IMR-90 (cell line): Measurements from ENCODE around the gene NPIPA1. TPM values are rescaled to one million over a fixed set of nuclear protein-coding genes. Genes with fewer than 3 reads are reported as not detected.
"Not testable (repeated sequence)": the region's sequence is repeated elsewhere in the genome, so short reads cannot be mapped to it uniquely, and the experiment has no call there.

Experiments used
- ATAC-seq: fragments of 200-7000 bp; cut with Tn5 transposase; 2 replicates; pipeline ENCODE4 v1.9.1; 2020; ENCODE audit warnings: low read depth, mild to moderate bottlenecking, moderate library complexity
- BruUV-seq: library from RNA; stranded (reverse); fragments of 400-500 nt; replicated peaks from 2 replicates; lab custom pipeline; 2021; lab: Mats Ljungman, UMichigan
- CTCF ChIA-PET: fragments of 300-600 bp; formaldehyde crosslinking; extraction: SDS; loops from one replicate; lab custom pipeline; 2021; ENCODE audit warnings: antibody characterized with exemption; lab: Yijun Ruan, JAX
- POLR2A ChIA-PET: fragments of 300-600 bp; sonication (Branson Sonifier 250); formaldehyde crosslinking; loops from one replicate; lab custom pipeline; 2022; ENCODE audit warnings: antibody characterized with exemption; ENCODE audit not compliant: unreplicated experiment; lab: Charles Lee
- DNase-seq: peaks from one replicate; pipeline ENCODE4 v3.0.0; 2013
- H2AFZ ChIP-seq: replicated peaks from 2 replicates; pipeline ENCODE3; 2013; ENCODE audit warnings: low read length, mild to moderate bottlenecking; ENCODE audit not compliant: poor library complexity
- H2AK5ac ChIP-seq: 2 replicates; pipeline ENCODE4 v1.6.1; 2013; ENCODE audit warnings: low read depth, low read length, inconsistent platforms
- H2AK9ac ChIP-seq: replicated peaks from 2 replicates; pipeline ENCODE3; 2013; ENCODE audit warnings: mild to moderate bottlenecking, low read depth, low read length, moderate library complexity; ENCODE audit not compliant: poor library complexity
- H2BK120ac ChIP-seq: 2 replicates; pipeline ENCODE4 v1.6.1; 2013; ENCODE audit warnings: low read depth, low read length, inconsistent platforms
- H2BK15ac ChIP-seq: 3 replicates; pipeline ENCODE4 v1.6.1; 2013; ENCODE audit warnings: low read depth, low read length, inconsistent platforms
- H2BK20ac ChIP-seq: 2 replicates; pipeline ENCODE4 v1.6.1; 2013; ENCODE audit warnings: low read depth, mild to moderate bottlenecking, inconsistent platforms, low read length, moderate library complexity
- H2BK5ac ChIP-seq: 2 replicates; pipeline ENCODE4 v1.6.1; 2013; ENCODE audit warnings: mild to moderate bottlenecking, low read depth, low read length, inconsistent platforms; ENCODE audit not compliant: poor library complexity, severe bottlenecking
- H3K14ac ChIP-seq: replicated peaks from 2 replicates; pipeline ENCODE4 v1.6.1; 2013; ENCODE audit warnings: low read depth, low read length, inconsistent platforms
- H3K18ac ChIP-seq: 2 replicates; pipeline ENCODE4 v1.6.1; 2013; ENCODE audit warnings: low read depth, low read length, control low read depth
- H3K23ac ChIP-seq: 2 replicates; pipeline ENCODE4 v1.6.1; 2013; ENCODE audit warnings: low read depth, low read length, inconsistent platforms
- H3K27ac ChIP-seq: 2 replicates; pipeline ENCODE4 v1.5.1; 2013; ENCODE audit warnings: mild to moderate bottlenecking, control low read depth, low read length; ENCODE audit not compliant: insufficient read depth
- H3K27me3 ChIP-seq: 2 replicates; pipeline ENCODE4 v1.6.1; 2013; ENCODE audit warnings: low read length; ENCODE audit not compliant: control insufficient read depth, insufficient read depth
- H3K36me3 ChIP-seq: 2 replicates; pipeline ENCODE4 v1.6.1; 2013; ENCODE audit warnings: low read length, mixed read lengths; ENCODE audit not compliant: control insufficient read depth, insufficient read depth
- H3K4ac ChIP-seq: 2 replicates; pipeline ENCODE4 v1.6.1; 2013; ENCODE audit warnings: low read depth, low read length, inconsistent platforms
- H3K4me1 ChIP-seq: 2 replicates; pipeline ENCODE4 v1.6.1; 2013; ENCODE audit warnings: low read length, mixed read lengths; ENCODE audit not compliant: control insufficient read depth, insufficient read depth
- H3K4me2 ChIP-seq: 2 replicates; pipeline ENCODE4 v1.6.1; 2013; ENCODE audit warnings: low read depth, mild to moderate bottlenecking, control low read depth, low read length, moderate library complexity
- H3K4me3 ChIP-seq: 2 replicates; pipeline ENCODE4 v1.5.1; 2013; ENCODE audit warnings: low read depth, mild to moderate bottlenecking, control low read depth, low read length, moderate library complexity; ENCODE audit not compliant: insufficient read depth
- H3K56ac ChIP-seq: 2 replicates; pipeline ENCODE4 v1.6.1; 2013; ENCODE audit warnings: low read length, inconsistent platforms; ENCODE audit not compliant: insufficient read depth; ENCODE audit errors: extremely low read depth
- H3K79me1 ChIP-seq, 2 experiments: 2 replicates each; pipeline ENCODE4 v1.6.1; 2013; ENCODE audit warnings: low read length in 2 of 2, inconsistent platforms in 1 of 2, low read depth in 1 of 2
- H3K9ac ChIP-seq: 2 replicates; pipeline ENCODE4 v1.6.1; 2013; ENCODE audit warnings: low read depth, low read length, control low read depth
- H3K9me1 ChIP-seq: 2 replicates; pipeline ENCODE4 v1.6.1; 2013; ENCODE audit warnings: low read length, inconsistent platforms; ENCODE audit not compliant: insufficient read depth
- H3K9me3 ChIP-seq: 2 replicates; pipeline ENCODE4 v1.6.1; 2013; ENCODE audit warnings: low read length; ENCODE audit not compliant: control insufficient read depth, insufficient read depth
- H4K20me1 ChIP-seq: 2 replicates; pipeline ENCODE4 v1.6.1; 2013; ENCODE audit warnings: low read length, inconsistent platforms; ENCODE audit not compliant: insufficient read depth
- H4K5ac ChIP-seq: 2 replicates; pipeline ENCODE4 v1.6.1; 2013; ENCODE audit warnings: mild to moderate bottlenecking, low read depth, low read length, control low read depth
- H4K8ac ChIP-seq, 2 experiments: 2 replicates each; pipeline ENCODE4 v1.6.1; 2013; ENCODE audit warnings: low read depth in 2 of 2, low read length in 2 of 2, control low read depth in 1 of 2, inconsistent platforms in 1 of 2
- H4K91ac ChIP-seq: 2 replicates; pipeline ENCODE4 v1.6.1; 2013; ENCODE audit warnings: low read depth, low read length, inconsistent platforms; ENCODE audit not compliant: insufficient read depth
- WGBS, 2 experiments: methylation state at CpG; one replicate each; pipeline versions ENCODE4 v1.1.5 to v1.1.7; 2013; ENCODE audit warnings: missing lambda C conversion rate in 2 of 2; ENCODE audit not compliant: insufficient read length in 1 of 2; ENCODE audit errors: extremely low coverage in 2 of 2; 5-methylcytosine and 5-hydroxymethylcytosine counted together
- dilution Hi-C: fragments of 300-500 bp; cut with HindIII; formaldehyde crosslinking; loops from one replicate; pipeline ENCODE4 v1.14.3; 2018; ENCODE audit warnings: low sequenced_read_pairs; ENCODE audit not compliant: unreplicated experiment
- in situ Hi-C: fragments of 300-500 bp; cut with MboI; formaldehyde crosslinking; loops from 3 replicates; pipeline ENCODE4 v1.14.3; 2019; ENCODE audit warnings: low sequenced_read_pairs, inconsistent platforms, mixed read lengths
- intact Hi-C: fragments of 100-400 bp; cut with micrococcal nuclease; formaldehyde crosslinking; loops from 2 replicates; pipeline ENCODE4 v1.10.0; 2022
- polyA plus RNA-seq, 3 experiments: library from polyadenylated mRNA; depleted of rRNA; stranded (reverse); fragments of >200 nt; gene quantifications; 2 replicates each; pipeline ENCODE4 v1.2.3, GENCODE V29; 2012; ENCODE audit warnings: low replicate concordance in 1 of 3
- total RNA-seq: library from RNA; depleted of rRNA; stranded (reverse); fragments of >200 nt; gene quantifications from 2 replicates; pipeline ENCODE4 v1.2.3, GENCODE V29; 2012

The NPIPA1 gene
- total and polyA plus RNA-seq, 2 of the 4 experiments (the other 2 are of a cell fraction), result 8.1 to 85.8 TPM

GRCh38 chr16:14930246-14930645 lies 7.0 kb upstream of the NPIPA1 start:
- H3K27me3 ChIP-seq, H3K4me2 ChIP-seq, ATAC-seq, CTCF ChIA-PET, H3K23ac ChIP-seq, H2AK9ac ChIP-seq, H2AK5ac ChIP-seq, H3K9ac ChIP-seq, H4K20me1 ChIP-seq, H2BK20ac ChIP-seq, H3K79me1 ChIP-seq, H2AFZ ChIP-seq, H3K9me3 ChIP-seq, H3K9me1 ChIP-seq, dilution Hi-C loops, DNase-seq, POLR2A ChIA-PET, H3K4me1 ChIP-seq, H4K8ac ChIP-seq, H3K27ac ChIP-seq, intact Hi-C loops, H4K91ac ChIP-seq, H3K4me3 ChIP-seq, H3K56ac ChIP-seq, in situ Hi-C loops, H3K14ac ChIP-seq, H2BK5ac ChIP-seq, H4K5ac ChIP-seq, H3K36me3 ChIP-seq, H2BK15ac ChIP-seq, H2BK120ac ChIP-seq, H3K18ac ChIP-seq, H3K4ac ChIP-seq: not testable (repeated sequence)
- BruUV-seq, result TSS peak; percentile 61
- WGBS, 2 experiments, result no CpG with 5 or more reads among the region's 25 CpGs

GRCh38 chr16:14930971-14931370 lies 6.3 kb upstream of the NPIPA1 start:
- H4K91ac ChIP-seq, dilution Hi-C loops, POLR2A ChIA-PET, H4K20me1 ChIP-seq, H4K8ac ChIP-seq, ATAC-seq, H2AFZ ChIP-seq, H3K4me3 ChIP-seq, H2AK9ac ChIP-seq, H3K36me3 ChIP-seq, H3K18ac ChIP-seq, H3K9me1 ChIP-seq, H3K79me1 ChIP-seq, BruUV-seq, H3K27me3 ChIP-seq, H2BK15ac ChIP-seq, H4K5ac ChIP-seq, intact Hi-C loops, H3K14ac ChIP-seq, H2AK5ac ChIP-seq, H3K4ac ChIP-seq, H2BK120ac ChIP-seq, H3K23ac ChIP-seq, H2BK20ac ChIP-seq, DNase-seq, H3K56ac ChIP-seq, H2BK5ac ChIP-seq, H3K4me1 ChIP-seq, H3K4me2 ChIP-seq, H3K9ac ChIP-seq, in situ Hi-C loops, H3K9me3 ChIP-seq, H3K27ac ChIP-seq, CTCF ChIA-PET: not testable (repeated sequence)
- no CpG with 5 or more reads among the region's 19 CpGs for WGBS, 2 experiments
